ENCODE measurements around the gene GLUL.
"Not testable (repeated sequence)": the region's sequence is repeated elsewhere in the genome, so short reads cannot be mapped to it uniquely, and the experiment has no call there.

Gene GLUL

GRCh38 chr1:182337736-182338571 is 53.6 kb downstream of the GLUL start:
- no peak for ATAC-seq (ENCODE audit: low read depth)
- DNase-seq (ENCODE audit: low spot score in 2 of 2) = no peak
- Mint-ChIP-seq H3K4me1 (peaks cover 3% of the 10 kb centered on the region), H3K36me3 (no peaks in the 10 kb centered on the region), H3K4me3 (no peak overlapping the region), H3K27me3 (peaks cover 10% of the 10 kb centered on the region), H3K9me3 (no peaks in the 10 kb centered on the region), H3K27ac (no peak overlapping the region)

- Mint-ChIP-seq H3K27me3 (peaks cover 8% of the 10 kb centered on the region), H3K4me1 (peaks cover 13% of the 10 kb centered on the region), H3K27ac (no peak overlapping the region), H3K4me3 (no peak overlapping the region), H3K36me3 (no peaks in the 10 kb centered on the region), H3K9me3 (no peaks in the 10 kb centered on the region)
- no peak for ATAC-seq (ENCODE audit: low read depth)
- no peak for DNase-seq (ENCODE audit: low spot score in 2 of 2)
Measured at GRCh38 chr1:182335771-182336566, 55.6 kb downstream of the GLUL start.

- H3K27ac Mint-ChIP-seq, H3K36me3 Mint-ChIP-seq: not testable (repeated sequence)
Measured at GRCh38 chr1:182333071-182333571, 58.5 kb downstream of the GLUL start.

GRCh38 chr1:182332261-182333060 is 59.1 kb downstream of the GLUL start:
- Mint-ChIP-seq H3K27ac (no peak overlapping the region), H3K4me3 (no peak overlapping the region), H3K9me3 (no peaks in the 10 kb centered on the region), H3K4me1 (peaks cover 10% of the 10 kb centered on the region), H3K36me3 (no peaks in the 10 kb centered on the region), H3K27me3 (peaks cover 8% of the 10 kb centered on the region)
- ATAC-seq (ENCODE audit: low read depth) (no peak), DNase-seq (ENCODE audit: low spot score in 2 of 2) (no peak)

More at GRCh38 chr1:182333071-182333571, 58.5 kb downstream of the GLUL start:
- not testable (repeated sequence) for ATAC-seq (ENCODE audit: low read depth); H3K4me1 Mint-ChIP-seq; H3K27me3 Mint-ChIP-seq; H3K9me3 Mint-ChIP-seq; DNase-seq (ENCODE audit: low spot score in 2 of 2); H3K4me3 Mint-ChIP-seq

Measured in memory B cell (primary cell).